ENCODE data around the gene PPP4R3B. TPM values are rescaled to one million over a fixed set of nuclear protein-coding genes. Genes with fewer than 3 reads are reported as not detected.

Gene PPP4R3B
- 14.7 to 30.1 TPM (median 16.5 TPM) in 3 replicates for polyA plus RNA-seq
- polyA plus RNA-seq (2011; ENCODE audit: low read depth) = 24.8 TPM
- 14.6 and 28.5 TPM in 2 replicates for polyA plus RNA-seq (2011; cell fraction: cytosol; rRNA removed)
- polyA plus RNA-seq (2011; cell fraction: nucleus; rRNA removed) = 16.7 and 23.3 TPM in 2 replicates
- 22.5 and 23.7 TPM in 2 replicates for polyA plus RNA-seq (2012; ENCODE audit: low replicate concordance)
- 4.3 to 28.3 TPM (median 13.0 TPM) in 3 replicates for polyA minus RNA-seq
- 22.1 TPM for polyA minus RNA-seq (2011; cell fraction: cytosol; rRNA and poly(A)+ RNA removed)
- polyA minus RNA-seq (2011; cell fraction: nucleus; rRNA and poly(A)+ RNA removed) = 18.7 and 24.9 TPM in 2 replicates

GRCh38 chr2:55617175-55618024 is at the start of gene PPP4R3B:
TSS of gene PPP4R3B (minus strand) at chr2:55617622. CDS start at chr2:55617285, 337 bp downstream.
- dilution Hi-C loops (cut with MboI; ENCODE audit: extremely low pct_ligation_motif_present, low sequenced_read_pairs) = no loop called here
- Histone ChIP-seq H3K9me3 (ENCODE audit: control insufficient read depth, low read depth, low read length) (no peaks in the 10 kb centered on the region), H3K4me3 (ENCODE audit: control insufficient read depth in 2 of 3, extremely low read depth in 1 of 3, insufficient read depth in 2 of 3, low read depth in 1 of 3, low read length in 3 of 3) (peak within 1 kb of the TSS; percentile 92 to 100 (median 93)), H3K36me3 (ENCODE audit: control insufficient read depth in 2 of 2, extremely low read depth in 1 of 2, insufficient read depth in 2 of 2, low read length in 2 of 2) (peaks cover 3 to 7% of the 10 kb centered on the region in 2 experiments), H3K27ac (ENCODE audit: control insufficient read depth, insufficient read depth, low read length) (peak within 1 kb of the TSS; percentile 99), H4K20me1 (ENCODE audit: control insufficient read depth, extremely low read depth, insufficient read depth, low read length) (no peaks in the 10 kb centered on the region), H3K4me1 (ENCODE audit: control insufficient read depth, extremely low read depth, insufficient read depth, low read length) (peaks cover 18% of the 10 kb centered on the region), H3K9me1 (ENCODE audit: control insufficient read depth, extremely low read depth, insufficient read depth, low read length) (peaks cover 3% of the 10 kb centered on the region), H3K4me2 (ENCODE audit: control insufficient read depth, extremely low read depth, insufficient read depth, low read depth, low read length) (peak within 1 kb of the TSS; percentile 94), H3K27me3 (ENCODE audit: control insufficient read depth, extremely low read depth, insufficient read depth, low read length) (no peaks in the 10 kb centered on the region), H3K79me2 (ENCODE audit: control insufficient read depth, insufficient read depth, low read length) (peaks cover 85% of the 10 kb centered on the region), H2AFZ (ENCODE audit: control insufficient read depth, low read length) (peak within 1 kb of the TSS; percentile 91), H3K9ac (ENCODE audit: control insufficient read depth, extremely low read depth, insufficient read depth, low read length) (peak within 1 kb of the TSS; percentile 92)
- peak; percentile 89 for DNase-seq (ENCODE audit: low read depth, low spot score)
- FAIRE-seq = peak; percentile 46
- TF ChIP-seq CTCF (optimal IDR thresholded peaks at IDR 0.05 in 1 of 3, IDR thresholded peaks at IDR 0.05 in 1 of 3, conservative IDR thresholded peaks at IDR 0.05 in 1 of 3; ENCODE audit: extremely low read depth in 1 of 3, insufficient read depth in 2 of 3, low read length in 3 of 3) = peak; percentile 20 to 49 (median 41)
- TF ChIP-seq EZH2 (IDR thresholded peaks at IDR 0.05; ENCODE audit: low read length) = no peak

- Histone ChIP-seq H3K9me3 (ENCODE audit: control insufficient read depth, low read depth, low read length) (no peaks in the 10 kb centered on the region), H3K27ac (ENCODE audit: control insufficient read depth, insufficient read depth, low read length) (no peak overlapping the region), H3K9me1 (ENCODE audit: control insufficient read depth, extremely low read depth, insufficient read depth, low read length) (no peaks in the 10 kb centered on the region), H3K9ac (ENCODE audit: control insufficient read depth, extremely low read depth, insufficient read depth, low read length) (no peak overlapping the region), H3K79me2 (ENCODE audit: control insufficient read depth, insufficient read depth, low read length) (no peaks in the 10 kb centered on the region), H3K4me2 (ENCODE audit: control insufficient read depth, extremely low read depth, insufficient read depth, low read depth, low read length) (no peak overlapping the region), H2AFZ (ENCODE audit: control insufficient read depth, low read length) (no peak overlapping the region), H4K20me1 (ENCODE audit: control insufficient read depth, extremely low read depth, insufficient read depth, low read length) (no peaks in the 10 kb centered on the region), H3K4me1 (ENCODE audit: control insufficient read depth, extremely low read depth, insufficient read depth, low read length) (no peaks in the 10 kb centered on the region), H3K4me3 (ENCODE audit: control insufficient read depth in 2 of 3, extremely low read depth in 1 of 3, insufficient read depth in 2 of 3, low read depth in 1 of 3, low read length in 3 of 3) (no peak overlapping the region), H3K27me3 (ENCODE audit: control insufficient read depth, extremely low read depth, insufficient read depth, low read length) (no peaks in the 10 kb centered on the region), H3K36me3 (ENCODE audit: control insufficient read depth in 2 of 2, extremely low read depth in 1 of 2, insufficient read depth in 2 of 2, low read length in 2 of 2) (peaks cover 4 to 10% of the 10 kb centered on the region in 2 experiments)
- TF ChIP-seq EZH2 (IDR thresholded peaks at IDR 0.05; ENCODE audit: low read length) (no peak), CTCF (optimal IDR thresholded peaks at IDR 0.05 in 1 of 3, IDR thresholded peaks at IDR 0.05 in 1 of 3, conservative IDR thresholded peaks at IDR 0.05 in 1 of 3; ENCODE audit: extremely low read depth in 1 of 3, insufficient read depth in 2 of 3, low read length in 3 of 3) (no peak)
- no peak for DNase-seq (ENCODE audit: low read depth, low spot score)
- dilution Hi-C loops (cut with MboI; ENCODE audit: extremely low pct_ligation_motif_present, low sequenced_read_pairs) = no loop called here
- FAIRE-seq = no peak
These were observed 35.8 kb upstream of the PPP4R3B start for GRCh38 chr2:55653255-55653654.
